Measurements from ENCODE around the gene PTPN14.
"Not testable (repeated sequence)": the region's sequence is repeated elsewhere in the genome, so short reads cannot be mapped to it uniquely, and the experiment has no call there.

PTPN14 gene

GRCh38 chr1:214398490-214398889 lies 152.9 kb downstream of the PTPN14 start:
- no peak for TF ChIP-seq CTCF (IDR thresholded peaks at IDR 0.05; ENCODE audit: borderline replicate concordance, control extremely low read depth, extremely low read depth, insufficient read depth, missing control alignments)
- in situ Hi-C loops (cut with MboI; ENCODE audit: low sequenced_read_pairs, unreplicated experiment), result no loop called here
- DNase-seq (ENCODE audit: low spot score), result no peak

- TF ChIP-seq CTCF (IDR thresholded peaks at IDR 0.05; ENCODE audit: borderline replicate concordance, control extremely low read depth, extremely low read depth, insufficient read depth, missing control alignments), result no peak
- in situ Hi-C loops (cut with MboI; ENCODE audit: low sequenced_read_pairs, unreplicated experiment), result no loop called here
- no peak for DNase-seq (ENCODE audit: low spot score)
Observed at GRCh38 chr1:214397497-214397896, 153.9 kb downstream of the PTPN14 start.

GRCh38 chr1:214396330-214396729 lies 155.1 kb downstream of the PTPN14 start:
- no peak for DNase-seq (ENCODE audit: low spot score)
- in situ Hi-C loops (cut with MboI; ENCODE audit: low sequenced_read_pairs, unreplicated experiment), result no loop called here
- TF ChIP-seq CTCF (IDR thresholded peaks at IDR 0.05; ENCODE audit: borderline replicate concordance, control extremely low read depth, extremely low read depth, insufficient read depth, missing control alignments), result no peak

- in situ Hi-C loops (cut with MboI; ENCODE audit: low sequenced_read_pairs, unreplicated experiment); DNase-seq (ENCODE audit: low spot score): not testable (repeated sequence)
Observed at GRCh38 chr1:214394569-214394968, 156.8 kb downstream of the PTPN14 start.

GRCh38 chr1:214393086-214393485 lies 158.3 kb downstream of the PTPN14 start:
- in situ Hi-C loops (cut with MboI; ENCODE audit: low sequenced_read_pairs, unreplicated experiment), result no loop called here

GRCh38 chr1:214391873-214392645 lies 159.3 kb downstream of the PTPN14 start:
- in situ Hi-C loops (cut with MboI; ENCODE audit: low sequenced_read_pairs, unreplicated experiment), result no loop called here
- DNase-seq (ENCODE audit: low spot score), result no peak
- TF ChIP-seq CTCF (IDR thresholded peaks at IDR 0.05; ENCODE audit: borderline replicate concordance, control extremely low read depth, extremely low read depth, insufficient read depth, missing control alignments), result no peak

More at GRCh38 chr1:214393086-214393485, 158.3 kb downstream of the PTPN14 start:
- DNase-seq (ENCODE audit: low spot score), result no peak
- no peak for TF ChIP-seq CTCF (IDR thresholded peaks at IDR 0.05; ENCODE audit: borderline replicate concordance, control extremely low read depth, extremely low read depth, insufficient read depth, missing control alignments)

- in situ Hi-C loops (cut with MboI; ENCODE audit: low sequenced_read_pairs, unreplicated experiment), result no loop called here
- no peak for TF ChIP-seq CTCF (IDR thresholded peaks at IDR 0.05; ENCODE audit: borderline replicate concordance, control extremely low read depth, extremely low read depth, insufficient read depth, missing control alignments)
- no peak for DNase-seq (ENCODE audit: low spot score)
Observed at GRCh38 chr1:214389734-214390133, 161.7 kb downstream of the PTPN14 start.
